Naive thymus-derived CD4-positive, alpha-beta T cell (primary cell): Measurements from ENCODE around the gene POMGNT2. TPM values are rescaled to one million over a fixed set of nuclear protein-coding genes. Genes with fewer than 3 reads are reported as not detected.
A peak's percentile ranks its signal among the peaks of the same experiment; 100 is the strongest.

Source experiments
- ATAC-seq: fragments of 150-1000 bp; cut with Tn5 transposase; 2 replicates; pipeline ENCODE4 v1.10.0; 2021; ENCODE audit warnings: mild to moderate bottlenecking, moderate library complexity
- CTCF ChIA-PET: fragments of 350-600 bp; sonication (Branson Sonifier 250); formaldehyde crosslinking; loops from one replicate; lab custom pipeline; 2021; ENCODE audit warnings: antibody characterized with exemption; lab: Charles Lee
- POLR2A ChIA-PET: fragments of 350-600 bp; sonication (Branson Sonifier 250); formaldehyde crosslinking; loops from one replicate; lab custom pipeline; 2021; ENCODE audit warnings: antibody characterized with exemption, inconsistent platforms; lab: Charles Lee
- DNase-seq, 9 donors: peaks; one replicate each; pipeline versions ENCODE4 v3.0.0 to v3.0.0-alpha.2; 2020 to 2022; ENCODE audit warnings: mixed read lengths in 1 of 9
- H3K27ac ChIP-seq: one replicate; pipeline ENCODE4 v1.7.0; 2013; ENCODE audit warnings: mild to moderate bottlenecking, low read depth, low read length, moderate library complexity
- H3K27me3 ChIP-seq, 2 donors: one replicate each; pipeline ENCODE4 v1.7.0; 2013; ENCODE audit warnings: low read length in 2 of 2, mild to moderate bottlenecking in 2 of 2, moderate library complexity in 2 of 2; ENCODE audit not compliant: control insufficient read depth in 2 of 2, insufficient read depth in 2 of 2
- H3K36me3 ChIP-seq, 3 experiments: 1 replicate in 2 of 3; 2 replicates in 1 of 3; pipeline ENCODE4 v1.7.0; 2013; ENCODE audit warnings: low read length in 3 of 3, mild to moderate bottlenecking in 3 of 3, moderate library complexity in 1 of 3; ENCODE audit not compliant: insufficient read depth in 3 of 3, control insufficient read depth in 2 of 3
- H3K4me1 ChIP-seq, 2 donors: one replicate each; pipeline ENCODE4 v1.7.0; 2013; ENCODE audit warnings: low read length in 2 of 2, mild to moderate bottlenecking in 2 of 2, moderate library complexity in 1 of 2; ENCODE audit not compliant: control insufficient read depth in 2 of 2, insufficient read depth in 2 of 2
- H3K4me3 ChIP-seq: 2 replicates; pipeline ENCODE4 v1.7.0; 2013; ENCODE audit warnings: mild to moderate bottlenecking, low read length
- H3K9me3 ChIP-seq, 3 experiments: 1 replicate in 2 of 3; 2 replicates in 1 of 3; pipeline ENCODE4 v1.7.0; 2013; ENCODE audit warnings: low read length in 3 of 3; ENCODE audit not compliant: control insufficient read depth in 2 of 3
- H3K27ac Mint-ChIP-seq, 9 donors: one replicate each; pipeline ENCODE4 v1.8.0; 2020 to 2022; ENCODE audit warnings: mixed read lengths in 9 of 9, mild to moderate bottlenecking in 8 of 9, moderate library complexity in 5 of 9, inconsistent platforms in 2 of 9
- H3K27me3 Mint-ChIP-seq, 5 donors: one replicate each; pipeline ENCODE4 v1.8.0; 2021 to 2022; ENCODE audit warnings: mixed read lengths in 5 of 5, mild to moderate bottlenecking in 1 of 5
- H3K36me3 Mint-ChIP-seq, 5 donors: one replicate each; pipeline ENCODE4 v1.8.0; 2020 to 2022; ENCODE audit warnings: mixed read lengths in 5 of 5, mild to moderate bottlenecking in 3 of 5, inconsistent platforms in 1 of 5
- H3K4me1 Mint-ChIP-seq, 7 donors: one replicate each; pipeline ENCODE4 v1.8.0; 2020 to 2022; ENCODE audit warnings: mixed read lengths in 7 of 7, mild to moderate bottlenecking in 3 of 7, inconsistent platforms in 1 of 7
- H3K4me3 Mint-ChIP-seq, 10 donors: one replicate each; pipeline ENCODE4 v1.8.0; 2020 to 2022; ENCODE audit warnings: mild to moderate bottlenecking in 10 of 10, mixed read lengths in 10 of 10, moderate library complexity in 6 of 10, inconsistent platforms in 2 of 10
- H3K9me3 Mint-ChIP-seq, 11 donors: one replicate each; pipeline ENCODE4 v1.8.0; 2020 to 2022; ENCODE audit warnings: mixed read lengths in 11 of 11, mild to moderate bottlenecking in 4 of 11, inconsistent platforms in 1 of 11, moderate library complexity in 1 of 11
- intact Hi-C, 2 donors: fragments of 100-400 bp; cut with micrococcal nuclease; formaldehyde crosslinking; loops; one replicate each; pipeline ENCODE4 v1.15.1; 2023
- polyA plus RNA-seq, 2 donors: library from polyadenylated mRNA; unstranded; fragments of 300-500 nt; fragmentation: Illumina TruSeq; gene quantifications; one replicate each; pipeline ENCODE4 v1.2.3, GENCODE V29; 2021
- total RNA-seq, 6 experiments: library from RNA in 5 of 6; stranded (reverse) in 5 of 6; gene quantifications; 1 replicate in 5 of 6; 2 replicates in 1 of 6; pipeline ENCODE4 v1.2.3 and lab custom pipeline; 2021 to 2026

POMGNT2 gene
- total RNA-seq (1 to 10 TPM; 3.5 to 7.9 (median 6.2) TPM), polyA plus RNA-seq (10 to 100 TPM in 1 of 2 donors, 1 to 10 TPM in 1; 8.7 to 11.0 TPM), total RNA-seq (lab: John Stamatoyannopoulos, UW) (10.1 reads per million, percentile 36 among the genes with 10 or more reads in this experiment)

- H3K4me3 Mint-ChIP-seq = peak within 1 kb of the TSS; percentile 70 to 88 (median 85)
- peaks cover 0 to 9% (median 0%) of the 10 kb centered on the region in 5 donors for H3K27me3 Mint-ChIP-seq
- H3K27ac ChIP-seq = peak within 1 kb of the TSS; percentile 76
- H3K36me3 Mint-ChIP-seq = no peaks in the 10 kb centered on the region
- DNase-seq (peak; percentile 78 to 92 (median 88)), ATAC-seq (peak; percentile 97)
- H3K27me3 ChIP-seq = no peaks in the 10 kb centered on the region
- peaks cover 9 to 18% of the 10 kb centered on the region in 2 donors for H3K4me1 ChIP-seq
- peak within 1 kb of the TSS in 8 of 9 donors; percentile 46 to 91 (median 71) for H3K27ac Mint-ChIP-seq
- H3K9me3 ChIP-seq = no peaks in the 10 kb centered on the region
- ChIA-PET CTCF (interaction anchor here (0.8 to 0.9 kb wide), 2 partner anchors 145 to 271 kb away, joined by 3 read pairs; no protein-coding TSS in a partner anchor), POLR2A (interaction anchor here (1.0 kb wide), 1 partner anchor 9 kb away, joined by 5 read pairs; no protein-coding TSS in a partner anchor)
- peak within 1 kb of the TSS; percentile 67 for H3K4me3 ChIP-seq
- H3K4me1 Mint-ChIP-seq = peaks cover 11 to 38% (median 21%) of the 10 kb centered on the region in 7 donors
- H3K9me3 Mint-ChIP-seq = peaks cover 0 to 1% (median 0%) of the 10 kb centered on the region in 11 donors
- peaks cover 0 to 2% (median 0%) of the 10 kb centered on the region in 3 experiments for H3K36me3 ChIP-seq
- intact Hi-C loops = loop anchor here (1.0 to 10.0 kb wide), 13 partner anchors 57 to 1143 kb away; partner anchors contain the start of genes ABHD5 (in 2 of the 2), ANO10 (in 1 of the 2), NKTR (in 1 of the 2) and SNRK (in 1 of the 2)
These were observed at the start of gene POMGNT2 for GRCh38 chr3:43105596-43106292. POMGNT2 (minus strand) TSS chr3:43106079; CDS start chr3:43081431, 24,648 bp downstream.

- no peaks in the 10 kb centered on the region for H3K9me3 ChIP-seq
- ChIA-PET POLR2A (interaction anchor here (1.2 kb wide), 1 partner anchor 232 kb away, joined by 3 read pairs; no protein-coding TSS in a partner anchor), CTCF (no interaction called here)
- intact Hi-C loops = no loop called here
- Mint-ChIP-seq H3K27ac (peak overlapping the region in 6 of 9 donors; percentile 19 to 91 (median 66)), H3K4me1 (peaks cover 8 to 25% (median 17%) of the 10 kb centered on the region in 7 donors), H3K27me3 (peaks cover 0 to 25% (median 0%) of the 10 kb centered on the region in 5 donors), H3K36me3 (no peaks in the 10 kb centered on the region), H3K9me3 (peaks cover 0 to 6% (median 0%) of the 10 kb centered on the region in 11 donors), H3K4me3 (peak overlapping the region in 3 of 10 donors; percentile 4 to 23 (median 12))
- ATAC-seq = no peak
- peak in 3 of 9 donors; percentile 10 to 19 (median 15) for DNase-seq
- no peak overlapping the region for H3K4me3 ChIP-seq
- H3K4me1 ChIP-seq = peaks cover 0 to 11% of the 10 kb centered on the region in 2 donors
- H3K27me3 ChIP-seq = no peaks in the 10 kb centered on the region
- H3K27ac ChIP-seq = no peak overlapping the region
- H3K36me3 ChIP-seq = no peaks in the 10 kb centered on the region
These were observed 49.1 kb upstream of the POMGNT2 start for GRCh38 chr3:43154980-43155379.

GRCh38 chr3:43153216-43154083 lies 47.6 kb upstream of the POMGNT2 start:
- ATAC-seq (no peak), DNase-seq (no peak)
- Mint-ChIP-seq H3K9me3 (peaks cover 0 to 9% (median 0%) of the 10 kb centered on the region in 11 donors), H3K36me3 (peaks cover 0 to 3% (median 0%) of the 10 kb centered on the region in 5 donors), H3K4me3 (no peak overlapping the region), H3K27ac (peak overlapping the region in 2 of 9 donors; percentile 6 to 28), H3K4me1 (peaks cover 8 to 25% (median 17%) of the 10 kb centered on the region in 7 donors), H3K27me3 (peaks cover 0 to 25% (median 0%) of the 10 kb centered on the region in 5 donors)
- H3K36me3 ChIP-seq = no peaks in the 10 kb centered on the region
- H3K27me3 ChIP-seq = no peaks in the 10 kb centered on the region
- H3K4me3 ChIP-seq = no peak overlapping the region
- CTCF ChIA-PET = interaction anchor here (0.8 to 1.1 kb wide), 5 partner anchors 8 to 349 kb away, joined by 3 to 5 read pairs (median 3); no protein-coding TSS in a partner anchor
- H3K4me1 ChIP-seq = peaks cover 0 to 11% of the 10 kb centered on the region in 2 donors
- no peaks in the 10 kb centered on the region for H3K9me3 ChIP-seq
- no peak overlapping the region for H3K27ac ChIP-seq
- POLR2A ChIA-PET = no interaction called here
- intact Hi-C loops = no loop called here

GRCh38 chr3:43152649-43153048 lies 46.8 kb upstream of the POMGNT2 start:
- no peak overlapping the region for H3K27ac ChIP-seq
- peaks cover 8 to 25% (median 17%) of the 10 kb centered on the region in 7 donors for H3K4me1 Mint-ChIP-seq
- H3K9me3 Mint-ChIP-seq = peaks cover 0 to 9% (median 0%) of the 10 kb centered on the region in 11 donors
- H3K27ac Mint-ChIP-seq = no peak overlapping the region
- CTCF ChIA-PET = interaction anchor here (0.6 to 0.8 kb wide), 2 partner anchors 95 to 350 kb away, joined by 3 to 4 read pairs; no protein-coding TSS in a partner anchor
- intact Hi-C loops = no loop called here
- POLR2A ChIA-PET = no interaction called here
- DNase-seq (peak in 1 of 9 donors; percentile 8), ATAC-seq (no peak)
- H3K27me3 Mint-ChIP-seq = peaks cover 0 to 25% (median 0%) of the 10 kb centered on the region in 5 donors
- no peaks in the 10 kb centered on the region for H3K36me3 ChIP-seq
- peaks cover 0 to 11% of the 10 kb centered on the region in 2 donors for H3K4me1 ChIP-seq
- H3K4me3 Mint-ChIP-seq = no peak overlapping the region
- H3K9me3 ChIP-seq = no peaks in the 10 kb centered on the region
- no peaks in the 10 kb centered on the region for H3K27me3 ChIP-seq
- H3K36me3 Mint-ChIP-seq = peaks cover 0 to 3% (median 0%) of the 10 kb centered on the region in 5 donors
- H3K4me3 ChIP-seq = no peak overlapping the region

- ChIA-PET POLR2A (interaction anchor here (0.7 kb wide), 1 partner anchor 228 kb away, joined by 3 read pairs; no protein-coding TSS in a partner anchor), CTCF (no interaction called here)
- DNase-seq (no peak), ATAC-seq (no peak)
- H3K4me3 Mint-ChIP-seq = no peak overlapping the region
- Histone ChIP-seq H3K9me3 (no peaks in the 10 kb centered on the region), H3K36me3 (no peaks in the 10 kb centered on the region), H3K4me1 (no peaks in the 10 kb centered on the region), H3K27me3 (no peaks in the 10 kb centered on the region), H3K4me3 (no peak overlapping the region), H3K27ac (no peak overlapping the region)
- peaks cover 0 to 9% (median 0%) of the 10 kb centered on the region in 11 donors for H3K9me3 Mint-ChIP-seq
- peak overlapping the region in 1 of 9 donors; percentile 8 for H3K27ac Mint-ChIP-seq
- peaks cover 0 to 33% (median 4%) of the 10 kb centered on the region in 5 donors for H3K27me3 Mint-ChIP-seq
- peaks cover 0 to 3% (median 0%) of the 10 kb centered on the region in 5 donors for H3K36me3 Mint-ChIP-seq
- peaks cover 0 to 3% (median 0%) of the 10 kb centered on the region in 7 donors for H3K4me1 Mint-ChIP-seq
- intact Hi-C loops = no loop called here
These were observed 42.2 kb upstream of the POMGNT2 start for GRCh38 chr3:43148033-43148432.

- Histone ChIP-seq H3K9me3 (no peaks in the 10 kb centered on the region), H3K27ac (no peak overlapping the region), H3K27me3 (no peaks in the 10 kb centered on the region), H3K4me1 (no peaks in the 10 kb centered on the region), H3K36me3 (no peaks in the 10 kb centered on the region), H3K4me3 (no peak overlapping the region)
- intact Hi-C loops = no loop called here
- Mint-ChIP-seq H3K27me3 (peaks cover 0 to 22% (median 4%) of the 10 kb centered on the region in 5 donors), H3K27ac (no peak overlapping the region), H3K36me3 (peaks cover 0 to 3% (median 0%) of the 10 kb centered on the region in 5 donors), H3K4me3 (no peak overlapping the region), H3K4me1 (peaks cover 0 to 8% (median 6%) of the 10 kb centered on the region in 7 donors), H3K9me3 (peaks cover 0 to 9% (median 0%) of the 10 kb centered on the region in 11 donors)
- POLR2A ChIA-PET = no interaction called here
- ATAC-seq (no peak), DNase-seq (no peak)
- CTCF ChIA-PET = no interaction called here
These were observed 40.7 kb upstream of the POMGNT2 start for GRCh38 chr3:43146599-43146998.
